Panc1 (cell line): ENCODE data around the gene ARPC5L.

ENCODE experiments used
- SIN3A ChIP-seq: IDR thresholded peaks from 2 replicates; pipeline ENCODE4 v1.6.1; 2012; ENCODE audit warnings: low read depth, mild to moderate bottlenecking, low read length, moderate library complexity, borderline replicate concordance; ENCODE audit not compliant: insufficient read depth
- TF ChIP-seq, protein P1 (sequence below): fragments of 450-650 bp; IDR thresholded peaks from 2 replicates; pipeline ENCODE4 v1.5.1; 2017; ENCODE audit warnings: mild to moderate bottlenecking

DNA sequence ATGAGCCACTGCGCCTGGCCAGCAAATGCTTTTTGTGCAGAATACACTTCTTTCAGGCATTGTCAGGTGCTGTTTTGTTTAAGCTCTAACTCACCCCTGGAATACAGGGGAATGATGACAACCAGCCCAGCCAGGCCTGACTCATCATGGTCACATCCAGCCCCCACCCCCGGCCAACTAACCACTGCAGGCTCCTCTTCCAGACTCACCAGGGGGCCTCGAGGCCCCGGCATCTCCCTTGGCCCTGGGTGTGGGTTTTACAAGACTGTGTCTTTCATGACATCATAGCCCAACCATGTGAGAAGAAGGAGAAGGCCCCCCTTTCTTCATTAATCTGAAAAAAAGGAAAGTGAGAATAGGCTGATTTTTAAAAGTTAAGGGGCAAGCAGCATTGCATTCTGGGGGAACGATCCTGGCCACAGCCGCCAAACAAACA lies 49.5 kb upstream of the ARPC5L start:
- TF ChIP-seq SIN3A, result no peak
- TF ChIP-seq, protein P1, sequence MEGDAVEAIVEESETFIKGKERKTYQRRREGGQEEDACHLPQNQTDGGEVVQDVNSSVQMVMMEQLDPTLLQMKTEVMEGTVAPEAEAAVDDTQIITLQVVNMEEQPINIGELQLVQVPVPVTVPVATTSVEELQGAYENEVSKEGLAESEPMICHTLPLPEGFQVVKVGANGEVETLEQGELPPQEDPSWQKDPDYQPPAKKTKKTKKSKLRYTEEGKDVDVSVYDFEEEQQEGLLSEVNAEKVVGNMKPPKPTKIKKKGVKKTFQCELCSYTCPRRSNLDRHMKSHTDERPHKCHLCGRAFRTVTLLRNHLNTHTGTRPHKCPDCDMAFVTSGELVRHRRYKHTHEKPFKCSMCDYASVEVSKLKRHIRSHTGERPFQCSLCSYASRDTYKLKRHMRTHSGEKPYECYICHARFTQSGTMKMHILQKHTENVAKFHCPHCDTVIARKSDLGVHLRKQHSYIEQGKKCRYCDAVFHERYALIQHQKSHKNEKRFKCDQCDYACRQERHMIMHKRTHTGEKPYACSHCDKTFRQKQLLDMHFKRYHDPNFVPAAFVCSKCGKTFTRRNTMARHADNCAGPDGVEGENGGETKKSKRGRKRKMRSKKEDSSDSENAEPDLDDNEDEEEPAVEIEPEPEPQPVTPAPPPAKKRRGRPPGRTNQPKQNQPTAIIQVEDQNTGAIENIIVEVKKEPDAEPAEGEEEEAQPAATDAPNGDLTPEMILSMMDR, result no peak
